GM13976 (cell line): Measurements from ENCODE around the gene CCNT2.

Source experiments
- DNase-seq: peaks from one replicate; pipeline ENCODE4 v3.0.0; 2012; ENCODE audit warnings: low spot score
- in situ Hi-C: fragments of 300-500 bp; cut with MboI; formaldehyde crosslinking; loops from one replicate; pipeline ENCODE4 v1.12.0; 2022; ENCODE audit warnings: low sequenced_read_pairs, mixed read lengths, inconsistent platforms; ENCODE audit not compliant: unreplicated experiment
- TF ChIP-seq, protein P1 (sequence below): IDR thresholded peaks from 2 replicates; pipeline ENCODE4 v1.5.1; 2012; ENCODE audit warnings: borderline replicate concordance, mild to moderate bottlenecking; ENCODE audit not compliant: insufficient read depth; ENCODE audit errors: extremely low read depth, missing control alignments, control extremely low read depth

Gene CCNT2

DNA sequence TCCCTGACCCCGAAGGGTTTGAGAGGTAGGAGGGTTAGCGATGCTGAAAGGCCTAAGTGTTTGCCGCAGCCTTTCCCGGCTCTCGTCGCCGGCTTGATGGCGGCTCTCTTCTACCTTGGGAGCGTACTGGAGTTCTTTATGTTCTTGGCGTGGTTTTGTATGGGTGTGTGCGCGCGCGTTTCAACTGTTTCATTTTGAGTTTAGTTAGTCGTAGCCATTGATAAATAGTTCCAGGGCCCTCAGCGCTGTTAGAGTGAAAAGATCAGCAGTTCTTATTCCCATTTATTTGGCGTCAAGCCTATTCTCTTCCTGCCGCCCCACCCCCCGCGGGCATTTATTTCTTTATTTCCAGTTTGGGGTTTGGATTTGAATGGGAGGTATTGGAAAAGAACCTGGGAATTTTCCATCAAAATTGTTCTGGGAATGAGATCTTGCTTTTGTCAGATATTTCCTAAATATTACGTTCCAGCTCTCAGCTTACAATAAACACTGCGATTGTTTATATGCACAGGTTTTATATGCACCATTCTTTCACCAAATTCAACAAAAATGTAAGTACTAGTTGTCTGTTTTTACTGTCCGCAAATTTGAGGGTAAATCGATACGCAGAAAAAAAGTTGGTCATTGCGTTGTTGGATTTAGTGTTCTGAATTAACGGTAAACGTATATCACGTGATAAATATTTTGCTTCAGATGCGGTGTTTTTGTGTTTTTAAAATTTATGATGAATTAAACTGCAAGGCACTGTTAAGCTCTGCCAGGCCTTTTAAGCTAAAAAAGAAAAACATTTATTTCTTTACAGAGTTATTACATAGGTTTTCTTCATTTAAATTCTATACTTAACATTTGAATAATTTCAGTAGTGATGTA lies 954 bp downstream of the CCNT2 start:
- in situ Hi-C loops = no loop called here
- DNase-seq = peak; percentile 29
- TF ChIP-seq, protein P1, sequence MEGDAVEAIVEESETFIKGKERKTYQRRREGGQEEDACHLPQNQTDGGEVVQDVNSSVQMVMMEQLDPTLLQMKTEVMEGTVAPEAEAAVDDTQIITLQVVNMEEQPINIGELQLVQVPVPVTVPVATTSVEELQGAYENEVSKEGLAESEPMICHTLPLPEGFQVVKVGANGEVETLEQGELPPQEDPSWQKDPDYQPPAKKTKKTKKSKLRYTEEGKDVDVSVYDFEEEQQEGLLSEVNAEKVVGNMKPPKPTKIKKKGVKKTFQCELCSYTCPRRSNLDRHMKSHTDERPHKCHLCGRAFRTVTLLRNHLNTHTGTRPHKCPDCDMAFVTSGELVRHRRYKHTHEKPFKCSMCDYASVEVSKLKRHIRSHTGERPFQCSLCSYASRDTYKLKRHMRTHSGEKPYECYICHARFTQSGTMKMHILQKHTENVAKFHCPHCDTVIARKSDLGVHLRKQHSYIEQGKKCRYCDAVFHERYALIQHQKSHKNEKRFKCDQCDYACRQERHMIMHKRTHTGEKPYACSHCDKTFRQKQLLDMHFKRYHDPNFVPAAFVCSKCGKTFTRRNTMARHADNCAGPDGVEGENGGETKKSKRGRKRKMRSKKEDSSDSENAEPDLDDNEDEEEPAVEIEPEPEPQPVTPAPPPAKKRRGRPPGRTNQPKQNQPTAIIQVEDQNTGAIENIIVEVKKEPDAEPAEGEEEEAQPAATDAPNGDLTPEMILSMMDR = no peak

DNA sequence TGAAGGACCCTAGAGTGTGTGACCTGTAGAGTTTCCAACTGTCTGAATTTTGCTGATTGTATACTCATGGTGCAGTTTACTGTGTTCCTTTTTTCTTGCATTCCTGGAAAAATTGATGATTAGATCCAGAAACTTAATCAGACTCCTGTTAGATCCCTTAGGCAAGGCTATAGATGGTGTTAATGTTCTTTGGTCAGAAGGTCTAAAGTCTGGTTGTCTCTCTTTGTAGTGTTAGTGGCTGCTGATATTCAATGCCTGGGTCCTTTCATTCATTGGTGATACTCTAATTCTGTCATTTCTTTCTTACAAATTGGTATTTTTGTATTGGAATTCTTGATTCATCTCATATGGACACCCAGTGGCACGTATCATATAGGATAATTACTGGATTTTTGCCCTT lies 6.3 kb downstream of the CCNT2 start:
- DNase-seq = no peak
- in situ Hi-C loops = no loop called here
- TF ChIP-seq, protein P1 = no peak

DNA sequence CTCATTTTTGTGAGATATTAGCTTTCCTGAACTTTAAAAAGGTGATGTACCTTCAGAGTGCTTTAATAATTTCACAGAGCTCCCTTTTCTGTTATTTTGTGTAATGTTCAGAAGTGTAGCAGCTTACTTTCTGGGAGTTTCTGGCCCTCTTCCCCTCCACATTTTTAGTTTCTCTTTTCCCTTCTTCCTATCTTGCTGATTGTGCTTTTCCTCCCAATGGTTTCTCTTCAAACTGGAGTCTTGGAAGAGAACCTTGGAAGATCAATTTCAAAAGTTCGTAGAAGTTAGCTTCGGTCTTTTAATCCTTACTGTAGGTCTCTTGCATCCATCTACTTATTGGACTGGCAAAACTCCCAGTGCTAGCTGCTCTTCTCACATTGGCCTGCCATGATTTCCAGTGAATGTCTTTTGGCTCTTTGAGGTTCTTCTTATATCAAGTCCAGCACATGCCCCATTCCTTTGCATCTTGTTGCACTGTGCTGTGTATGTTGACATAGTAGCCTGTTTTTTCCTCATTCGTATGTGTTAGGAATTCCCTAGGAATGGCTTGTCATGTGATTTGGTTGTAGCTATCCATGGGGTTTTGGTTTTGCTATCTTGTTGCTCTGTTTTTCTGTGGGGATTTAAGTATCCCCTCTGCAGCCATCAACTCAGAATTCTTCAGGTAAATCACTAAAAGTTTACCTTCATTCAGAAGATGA lies 7.8 kb downstream of the CCNT2 start:
- TF ChIP-seq, protein P1 = no peak
- no peak for DNase-seq
- in situ Hi-C loops = no loop called here

DNA sequence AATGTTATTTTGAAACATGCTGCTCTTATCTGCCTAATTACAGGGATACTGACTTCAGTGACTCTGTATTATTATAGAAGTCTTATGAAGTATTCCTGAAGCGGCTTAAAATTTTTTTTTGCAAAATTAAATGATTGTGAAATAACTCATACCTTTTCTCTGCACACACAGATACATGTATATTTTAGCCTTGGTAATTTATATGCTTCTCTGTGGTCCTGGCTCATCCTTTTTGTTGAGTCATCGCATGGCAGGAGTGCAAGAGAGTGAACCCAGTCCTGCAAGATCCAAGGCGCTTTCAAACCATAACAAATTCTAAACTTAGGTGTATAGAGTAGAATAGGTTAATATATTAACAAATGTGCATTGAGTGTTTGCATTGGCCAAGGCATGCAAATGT lies 8.6 kb downstream of the CCNT2 start:
- TF ChIP-seq, protein P1 = no peak
- in situ Hi-C loops = no loop called here
- no peak for DNase-seq

DNA sequence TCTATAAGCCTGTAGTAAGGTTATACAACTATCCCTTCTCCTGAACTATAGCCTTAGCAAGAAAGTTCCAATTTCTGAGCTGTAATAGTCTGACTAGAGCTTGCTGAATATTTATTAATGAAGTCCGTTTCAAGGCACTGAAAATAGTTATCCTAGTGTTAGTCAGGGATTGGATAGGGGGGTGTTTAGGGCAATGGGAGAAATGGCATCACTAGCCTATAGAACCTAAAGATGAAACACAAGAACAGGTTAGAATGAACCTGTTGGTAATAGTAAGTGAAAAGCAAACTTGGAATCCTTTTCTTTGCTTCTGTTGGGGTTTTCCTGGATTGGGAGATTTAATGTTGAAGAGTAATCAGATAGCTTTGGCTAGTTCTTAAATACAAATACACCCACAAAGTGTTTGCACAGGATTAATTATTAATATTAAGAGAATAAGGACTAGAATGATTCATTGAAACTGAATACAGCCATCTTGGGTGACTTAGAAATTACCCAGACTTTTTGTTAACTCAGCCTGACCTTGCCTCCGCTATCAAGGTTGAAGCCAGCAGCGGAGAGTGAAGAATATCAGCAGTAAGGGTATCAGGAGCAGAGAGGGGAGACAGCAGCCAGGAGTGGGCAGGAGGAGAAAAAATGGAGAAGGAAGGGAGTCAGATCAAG lies 14.4 kb downstream of the CCNT2 start:
- DNase-seq = no peak
- TF ChIP-seq, protein P1 = no peak
- in situ Hi-C loops = no loop called here

DNA sequence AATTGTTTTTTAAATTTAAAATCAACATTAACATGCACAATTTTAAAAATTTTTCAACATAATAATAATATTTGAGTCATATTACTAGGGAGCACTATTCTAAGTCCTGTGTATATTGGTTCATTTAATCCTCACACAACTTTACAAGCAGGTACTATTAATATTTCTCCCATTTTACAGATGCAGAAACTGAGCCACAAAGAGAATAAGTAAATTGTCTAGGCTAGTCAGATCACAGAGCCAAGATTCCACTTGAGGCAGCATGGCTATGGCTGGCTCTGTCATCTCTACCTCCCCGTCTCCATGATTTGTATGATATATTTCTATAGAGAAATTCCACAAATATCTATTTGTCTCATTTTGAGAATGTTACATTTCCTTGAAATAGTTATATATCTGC lies 15.1 kb downstream of the CCNT2 start:
- in situ Hi-C loops = no loop called here
- TF ChIP-seq, protein P1 = no peak
- DNase-seq = no peak
